Natural killer cell treated with Interleukin-12 subunit alpha and Interleukin-12 subunit beta and Interleukin-15 and Interleukin-18, amount 100 ng/mL, for 72 hours (primary cell): ENCODE measurements around the gene SUPT5H. TPM values are rescaled to one million over a fixed set of nuclear protein-coding genes. Genes with fewer than 3 reads are reported as not detected.
"Not testable (repeated sequence)": the region's sequence is repeated elsewhere in the genome, so short reads cannot be mapped to it uniquely, and the experiment has no call there.

Experiments
- ATAC-seq, 2 donors: fragments of 150-1000 bp; cut with Tn5 transposase in 1 of 2; sonication (Bioruptor Pico), chemical (Tn5 transposase) in 1 of 2; 2 replicates each; pipeline ENCODE4 v1.10.0; 2021
- DNase-seq: peaks from one replicate; pipeline ENCODE4 v3.0.0; 2022; ENCODE audit warnings: low spot score
- H3K27ac Mint-ChIP-seq, 2 donors: 1 replicate in 1 of 2; 2 replicates in 1 of 2; pipeline ENCODE4 v1.8.0; 2022; ENCODE audit warnings: mixed read lengths in 2 of 2, mild to moderate bottlenecking in 1 of 2, moderate library complexity in 1 of 2
- H3K27me3 Mint-ChIP-seq, 2 donors: 1 replicate in 1 of 2; 2 replicates in 1 of 2; pipeline ENCODE4 v1.8.0; 2022; ENCODE audit warnings: mixed read lengths in 2 of 2
- H3K36me3 Mint-ChIP-seq: one replicate; pipeline ENCODE4 v1.8.0; 2022; ENCODE audit warnings: mixed read lengths
- H3K4me1 Mint-ChIP-seq, 2 donors: 1 replicate in 1 of 2; 2 replicates in 1 of 2; pipeline ENCODE4 v1.8.0; 2022; ENCODE audit warnings: low read depth in 2 of 2, mixed read lengths in 2 of 2, mild to moderate bottlenecking in 1 of 2
- H3K4me3 Mint-ChIP-seq: one replicate; pipeline ENCODE4 v1.8.0; 2022; ENCODE audit warnings: mixed read lengths
- H3K9me3 Mint-ChIP-seq: 2 replicates; pipeline ENCODE4 v1.8.0; 2022; ENCODE audit warnings: mixed read lengths
- total RNA-seq, 2 donors: library from RNA; stranded (reverse); gene quantifications; one replicate each; pipeline ENCODE4 v1.2.3, GENCODE V29; 2022

Gene SUPT5H
- total RNA-seq, 2 donors from 2014 or later = 164 to 192 TPM

GRCh38 chr19:39446365-39447084, 1.1 kb downstream of the SUPT5H start:
- Mint-ChIP-seq H3K4me1 (peaks cover 38 to 52% of the 10 kb centered on the region in 2 donors), H3K9me3 (no peaks in the 10 kb centered on the region), H3K36me3 (peaks cover 10% of the 10 kb centered on the region), H3K27me3 (no peaks in the 10 kb centered on the region), H3K4me3 (peak overlapping the region; percentile 93), H3K27ac (peak overlapping the region; percentile 95 to 96)
- no peak for ATAC-seq
- DNase-seq = no peak

GRCh38 chr19:39448271-39448670, 2.9 kb downstream of the SUPT5H start:
- ATAC-seq (no peak), DNase-seq (no peak)
- H3K4me1 Mint-ChIP-seq = peaks cover 53 to 66% of the 10 kb centered on the region in 2 donors
- peak overlapping the region; percentile 93 for H3K4me3 Mint-ChIP-seq
- no peaks in the 10 kb centered on the region for H3K27me3 Mint-ChIP-seq
- H3K9me3 Mint-ChIP-seq = no peaks in the 10 kb centered on the region
- peaks cover 15% of the 10 kb centered on the region for H3K36me3 Mint-ChIP-seq
- H3K27ac Mint-ChIP-seq = peak overlapping the region; percentile 95 to 96

- ATAC-seq = no peak
- Mint-ChIP-seq H3K4me3 (peak overlapping the region; percentile 93), H3K9me3 (no peaks in the 10 kb centered on the region), H3K36me3 (peaks cover 17% of the 10 kb centered on the region), H3K4me1 (peaks cover 54 to 67% of the 10 kb centered on the region in 2 donors), H3K27me3 (no peaks in the 10 kb centered on the region), H3K27ac (peak overlapping the region; percentile 95 to 96)
- DNase-seq = no peak
Measured at GRCh38 chr19:39449116-39449797, 3.9 kb downstream of the SUPT5H start.

GRCh38 chr19:39451257-39451656, 5.9 kb downstream of the SUPT5H start:
- H3K4me3 Mint-ChIP-seq, H3K9me3 Mint-ChIP-seq, H3K27me3 Mint-ChIP-seq, DNase-seq, ATAC-seq: not testable (repeated sequence)
- Mint-ChIP-seq H3K4me1 (peaks cover 50 to 58% of the 10 kb centered on the region in 2 donors), H3K36me3 (peaks cover 15% of the 10 kb centered on the region), H3K27ac (peak overlapping the region in 1 of 2 donors; percentile 18)

GRCh38 chr19:39463403-39463802, 18.0 kb downstream of the SUPT5H start:
- Mint-ChIP-seq H3K4me1 (peaks cover 4 to 10% of the 10 kb centered on the region in 2 donors), H3K9me3 (no peaks in the 10 kb centered on the region), H3K4me3 (no peak overlapping the region), H3K27me3 (no peaks in the 10 kb centered on the region), H3K36me3 (peaks cover 25% of the 10 kb centered on the region), H3K27ac (peak overlapping the region in 1 of 2 donors; percentile 37)
- no peak for DNase-seq
- no peak for ATAC-seq

DNA sequence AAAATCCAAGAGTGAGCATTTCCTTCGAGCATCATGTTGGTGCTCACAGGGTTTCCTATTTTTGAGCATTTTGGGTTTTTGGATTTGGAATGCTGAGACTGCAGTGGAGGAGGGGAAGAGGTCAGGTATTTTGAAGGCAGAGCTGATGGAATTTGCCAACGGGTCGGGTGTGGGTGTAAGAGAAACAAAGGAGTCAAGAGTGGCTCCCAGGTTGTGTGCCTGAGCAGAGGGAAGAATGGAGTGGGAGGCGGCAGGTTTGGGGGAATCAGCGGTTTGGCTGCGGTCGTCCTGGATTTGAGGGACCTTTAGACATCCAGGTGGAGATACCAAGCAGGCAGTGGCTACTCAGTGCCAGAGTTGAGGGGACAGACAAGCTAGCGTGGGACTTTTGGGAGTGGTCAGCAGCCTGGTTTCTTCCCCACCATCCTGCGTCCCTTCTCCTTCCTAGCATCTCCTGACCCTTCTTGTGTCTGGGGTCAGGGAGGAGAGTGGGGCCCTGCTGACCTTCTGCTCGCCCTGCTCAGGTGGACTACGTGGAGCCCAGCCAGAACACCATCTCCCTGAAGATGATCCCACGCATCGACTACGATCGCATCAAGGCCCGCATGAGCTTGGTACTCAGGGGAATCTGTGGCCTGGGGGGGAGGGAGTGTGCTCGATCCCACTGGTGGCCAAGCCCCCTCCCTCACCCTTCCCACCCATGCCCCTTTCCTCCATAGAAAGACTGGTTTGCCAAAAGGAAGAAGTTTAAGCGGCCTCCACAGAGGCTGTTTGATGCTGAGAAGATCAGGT, 20.8 kb downstream of the SUPT5H start:
- Mint-ChIP-seq H3K9me3 (no peaks in the 10 kb centered on the region), H3K4me1 (peaks cover 4 to 9% of the 10 kb centered on the region in 2 donors), H3K36me3 (peaks cover 22% of the 10 kb centered on the region), H3K27ac (no peak overlapping the region), H3K4me3 (no peak overlapping the region), H3K27me3 (no peaks in the 10 kb centered on the region)
- ATAC-seq (no peak), DNase-seq (no peak)

DNA sequence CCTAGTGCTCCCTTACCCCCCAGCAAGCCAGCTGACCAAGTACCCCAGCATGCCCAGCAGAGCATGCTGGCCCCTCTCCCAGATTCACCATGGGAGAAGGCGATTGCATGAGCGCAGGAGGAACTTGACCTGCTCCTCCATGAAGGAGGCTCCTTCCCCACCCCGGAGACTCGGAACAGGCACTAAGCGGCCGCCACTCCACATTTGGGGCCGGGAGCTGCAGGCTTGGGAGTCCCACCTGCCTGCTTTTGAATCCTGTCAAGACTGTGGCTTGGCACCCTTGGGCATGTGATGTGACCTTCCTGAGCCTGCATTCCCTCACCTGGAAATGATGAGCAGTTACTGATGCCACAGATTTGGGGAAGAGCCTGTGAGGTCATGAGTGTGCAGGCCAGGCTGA, 22.6 kb downstream of the SUPT5H start:
- ATAC-seq (no peak), DNase-seq (no peak)
- Mint-ChIP-seq H3K9me3 (no peaks in the 10 kb centered on the region), H3K4me3 (no peak overlapping the region), H3K36me3 (peaks cover 29% of the 10 kb centered on the region), H3K4me1 (peaks cover 6 to 16% of the 10 kb centered on the region in 2 donors), H3K27me3 (no peaks in the 10 kb centered on the region), H3K27ac (no peak overlapping the region)

- no peak overlapping the region for H3K27ac Mint-ChIP-seq
Measured at GRCh38 chr19:39469036-39469435, 23.7 kb downstream of the SUPT5H start.

DNA sequence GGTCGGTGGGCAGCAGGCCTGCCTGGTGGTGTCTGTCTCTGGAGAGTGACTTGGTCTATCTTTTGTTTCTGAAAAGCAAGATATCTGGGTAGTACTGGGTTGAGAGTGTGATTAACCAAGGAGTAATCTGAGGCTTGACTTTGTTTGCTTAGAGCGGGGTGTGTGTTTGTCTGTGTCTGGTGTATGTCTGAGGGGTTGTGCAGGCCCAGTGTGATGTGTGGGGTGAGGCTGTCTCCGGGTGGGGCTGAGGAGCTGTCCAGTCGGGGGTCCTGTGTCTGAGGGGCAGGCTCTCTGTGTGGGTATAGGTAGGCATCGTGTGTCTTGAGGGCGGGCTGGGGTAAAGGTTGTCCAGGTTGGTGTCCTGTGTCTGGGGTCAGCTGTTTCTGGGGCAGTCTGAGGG, 24.2 kb downstream of the SUPT5H start:
- H3K27me3 Mint-ChIP-seq = no peaks in the 10 kb centered on the region
- no peak overlapping the region for H3K4me3 Mint-ChIP-seq
- ATAC-seq (no peak), DNase-seq (no peak)
- no peaks in the 10 kb centered on the region for H3K9me3 Mint-ChIP-seq
- peaks cover 11 to 16% of the 10 kb centered on the region in 2 donors for H3K4me1 Mint-ChIP-seq
- peaks cover 29% of the 10 kb centered on the region for H3K36me3 Mint-ChIP-seq
- no peak overlapping the region for H3K27ac Mint-ChIP-seq

More at GRCh38 chr19:39469036-39469435, 23.7 kb downstream of the SUPT5H start:
- no peak for DNase-seq
- Mint-ChIP-seq H3K36me3 (peaks cover 29% of the 10 kb centered on the region), H3K4me3 (no peak overlapping the region), H3K4me1 (peaks cover 9 to 16% of the 10 kb centered on the region in 2 donors), H3K9me3 (no peaks in the 10 kb centered on the region), H3K27me3 (no peaks in the 10 kb centered on the region)
- ATAC-seq = no peak

GRCh38 chr19:39470724-39471339, 25.4 kb downstream of the SUPT5H start:
- Mint-ChIP-seq H3K9me3 (no peaks in the 10 kb centered on the region), H3K4me3 (no peak overlapping the region), H3K36me3 (peaks cover 18% of the 10 kb centered on the region), H3K27ac (peak overlapping the region in 1 of 2 donors; percentile 54), H3K27me3 (no peaks in the 10 kb centered on the region), H3K4me1 (peaks cover 11 to 13% of the 10 kb centered on the region in 2 donors)
- DNase-seq (no peak), ATAC-seq (no peak)

GRCh38 chr19:39471756-39472536, 26.6 kb downstream of the SUPT5H start:
- ATAC-seq (no peak), DNase-seq (no peak)
- Mint-ChIP-seq H3K36me3 (peaks cover 14% of the 10 kb centered on the region), H3K4me1 (peaks cover 11 to 12% of the 10 kb centered on the region in 2 donors), H3K9me3 (no peaks in the 10 kb centered on the region), H3K27ac (peak overlapping the region; percentile 54 to 63), H3K4me3 (no peak overlapping the region), H3K27me3 (no peaks in the 10 kb centered on the region)

- H3K27ac Mint-ChIP-seq = no peak overlapping the region
- DNase-seq = no peak
- no peaks in the 10 kb centered on the region for H3K9me3 Mint-ChIP-seq
- no peaks in the 10 kb centered on the region for H3K27me3 Mint-ChIP-seq
- no peak for ATAC-seq
- peaks cover 14% of the 10 kb centered on the region for H3K36me3 Mint-ChIP-seq
- peaks cover 11 to 12% of the 10 kb centered on the region in 2 donors for H3K4me1 Mint-ChIP-seq
- H3K4me3 Mint-ChIP-seq = no peak overlapping the region
Measured at GRCh38 chr19:39472746-39473442, 27.5 kb downstream of the SUPT5H start.
